Umbilical cord (tissue), 2 donors: ENCODE results near the gene RERE. TPM values are rescaled to one million over a fixed set of nuclear protein-coding genes. Genes with fewer than 3 reads are reported as not detected.
"Not testable (repeated sequence)": the region's sequence is repeated elsewhere in the genome, so short reads cannot be mapped to it uniquely, and the experiment has no call there.

Source experiments
- DNase-seq: peaks from one replicate; pipeline ENCODE4 v3.0.0-alpha.2; 2015; ENCODE audit warnings: low spot score
- total RNA-seq: library from RNA; depleted of rRNA; stranded (reverse); fragments of >200 nt; gene quantifications from one replicate; pipeline ENCODE4 v1.2.3, GENCODE V29; 2014; ENCODE audit warnings: low replicate concordance; ENCODE audit not compliant: insufficient read depth

The RERE gene
- total RNA-seq, 1 donor from 2014 or later = 73.9 TPM

DNA sequence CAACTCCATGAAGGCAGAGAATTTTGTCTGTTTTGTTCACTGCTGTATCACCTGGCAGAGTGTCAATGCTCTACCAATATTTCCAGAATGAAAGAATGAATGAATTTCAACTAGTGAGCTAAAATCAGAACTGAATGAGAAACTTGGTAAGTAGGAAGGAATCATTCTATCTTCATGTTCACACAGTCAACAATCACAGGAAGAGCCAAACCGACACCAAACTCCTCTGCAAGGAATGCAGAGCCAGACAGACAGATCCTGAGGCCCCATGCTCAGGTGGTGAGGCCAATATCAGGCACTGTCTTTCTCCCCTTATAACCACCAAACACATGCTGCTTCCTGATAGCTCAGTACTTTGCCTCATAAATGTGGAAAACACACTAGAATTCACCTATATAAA, 360.4 kb downstream of the RERE start:
- DNase-seq = no peak

DNA sequence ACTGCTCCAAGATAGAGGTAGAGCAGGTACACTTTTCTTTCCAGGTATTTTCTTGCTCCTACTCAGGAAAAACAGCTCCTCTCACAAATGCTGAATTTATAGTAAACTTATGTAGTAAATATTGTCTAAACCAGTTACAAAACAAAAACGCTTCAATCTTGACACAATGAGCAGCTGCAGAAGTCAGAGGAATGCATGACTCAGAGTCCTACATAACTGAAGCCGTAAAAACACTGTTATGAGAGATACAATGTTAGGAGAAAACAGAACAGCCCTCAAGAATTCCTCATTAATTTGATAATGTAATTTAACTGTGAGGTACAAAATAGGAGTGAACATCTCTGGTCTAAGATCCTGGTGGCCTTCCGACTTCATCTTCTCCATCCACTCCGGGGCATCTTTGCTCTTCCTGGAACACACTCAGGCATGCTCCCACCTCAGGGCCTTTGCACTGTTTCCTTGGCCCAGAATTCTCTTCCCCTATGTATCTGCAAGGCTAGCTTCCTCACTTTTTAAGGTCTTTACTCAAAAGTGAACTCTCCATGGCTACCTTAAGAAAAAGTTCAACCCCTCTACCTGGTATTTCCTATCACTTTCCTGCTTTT, 361.0 kb downstream of the RERE start:
- DNase-seq = peak; percentile 90

GRCh38 chr1:8455700-8456307, 361.6 kb downstream of the RERE start:
- DNase-seq = peak; percentile 90

DNA sequence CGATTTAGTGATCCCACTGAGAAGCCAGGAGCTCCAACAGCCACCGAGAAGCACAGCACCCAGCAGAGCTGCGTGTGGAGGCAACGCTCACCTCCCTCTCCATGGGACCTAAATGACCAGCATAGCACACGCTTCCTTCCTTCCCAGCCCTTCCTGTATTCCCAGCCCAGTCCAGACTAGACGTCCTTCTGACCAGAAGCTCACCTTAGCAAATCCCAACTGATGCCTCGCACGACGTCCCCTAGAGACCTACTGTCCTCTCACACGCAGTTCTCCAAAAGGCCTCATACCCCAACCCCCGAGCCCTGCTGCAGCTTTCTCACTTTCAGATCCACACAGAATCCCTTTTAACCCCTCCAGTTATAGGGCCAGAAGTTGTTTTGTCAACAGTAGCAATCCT, 367.1 kb downstream of the RERE start:
- DNase-seq = no peak

- peak; percentile 93 for DNase-seq
These were observed 368.4 kb downstream of the RERE start for GRCh38 chr1:8448911-8449661.

- DNase-seq = peak; percentile 74
These were observed 368.9 kb downstream of the RERE start for GRCh38 chr1:8448505-8448904.

DNA sequence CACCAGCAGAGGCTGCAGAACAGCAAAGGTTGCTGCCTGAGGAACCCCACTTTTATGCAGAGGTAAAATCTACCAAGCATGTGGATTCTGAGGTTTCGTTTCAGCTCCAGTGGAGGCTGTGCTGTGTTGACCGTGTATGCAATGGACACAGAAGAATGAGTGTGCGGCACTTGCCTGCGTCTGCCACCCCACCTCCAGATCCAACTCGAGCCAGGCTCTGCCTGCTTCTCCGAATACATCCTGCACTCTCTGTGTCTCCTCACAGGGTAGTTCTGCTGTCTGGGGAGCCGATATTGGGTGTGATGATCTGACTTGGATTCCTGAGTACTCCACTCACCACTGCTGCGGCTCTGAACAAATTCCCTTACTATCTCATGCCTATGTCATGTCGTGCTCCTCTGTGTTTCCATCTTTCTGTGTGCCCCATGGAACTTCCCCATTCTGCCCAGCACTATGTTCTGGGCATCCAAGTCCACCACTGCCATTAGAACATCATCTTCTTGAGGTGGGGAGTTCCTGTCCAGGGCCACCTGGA, 369.8 kb downstream of the RERE start:
- DNase-seq = peak; percentile 74

DNA sequence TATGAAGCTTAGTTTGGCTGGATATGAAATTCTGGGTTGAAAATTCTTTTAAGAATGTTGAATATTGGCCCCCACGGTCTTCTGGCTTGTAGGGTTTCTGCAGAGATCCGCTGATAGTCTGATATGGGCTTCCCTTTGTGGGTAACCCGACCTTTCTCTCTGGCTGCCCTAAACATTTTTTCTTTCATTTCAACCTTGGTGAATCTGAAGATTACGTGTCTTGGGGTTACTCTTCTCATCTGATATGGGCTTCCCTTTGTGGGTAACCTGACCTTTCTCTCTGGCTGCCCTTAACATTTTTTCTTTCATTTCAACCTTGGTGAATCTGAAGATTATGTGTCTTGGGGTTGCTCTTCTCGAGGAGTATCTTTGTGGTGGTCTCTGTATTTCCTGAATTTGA, 371.3 kb downstream of the RERE start:
- DNase-seq = not testable (repeated sequence)

GRCh38 chr1:8443558-8444194, 373.8 kb downstream of the RERE start:
- DNase-seq = no peak

DNA sequence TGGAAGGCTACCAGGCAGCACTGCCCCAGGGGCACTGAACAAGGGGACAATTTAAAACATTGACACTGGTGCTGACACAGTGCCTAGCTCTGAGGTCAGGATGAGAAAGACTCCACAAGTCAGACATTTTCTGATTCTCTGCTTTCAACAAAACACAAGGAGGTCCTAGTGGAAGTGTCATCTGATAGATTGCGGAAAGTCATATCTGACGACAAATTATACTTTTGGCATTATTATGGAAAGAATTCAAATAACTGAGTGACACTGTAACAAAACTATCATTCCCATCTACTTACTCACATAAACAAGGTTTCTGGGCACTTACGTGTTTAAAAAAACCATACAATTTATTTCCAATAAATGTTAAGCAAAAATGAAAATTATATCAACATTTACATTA, 376.0 kb downstream of the RERE start:
- no peak for DNase-seq

DNA sequence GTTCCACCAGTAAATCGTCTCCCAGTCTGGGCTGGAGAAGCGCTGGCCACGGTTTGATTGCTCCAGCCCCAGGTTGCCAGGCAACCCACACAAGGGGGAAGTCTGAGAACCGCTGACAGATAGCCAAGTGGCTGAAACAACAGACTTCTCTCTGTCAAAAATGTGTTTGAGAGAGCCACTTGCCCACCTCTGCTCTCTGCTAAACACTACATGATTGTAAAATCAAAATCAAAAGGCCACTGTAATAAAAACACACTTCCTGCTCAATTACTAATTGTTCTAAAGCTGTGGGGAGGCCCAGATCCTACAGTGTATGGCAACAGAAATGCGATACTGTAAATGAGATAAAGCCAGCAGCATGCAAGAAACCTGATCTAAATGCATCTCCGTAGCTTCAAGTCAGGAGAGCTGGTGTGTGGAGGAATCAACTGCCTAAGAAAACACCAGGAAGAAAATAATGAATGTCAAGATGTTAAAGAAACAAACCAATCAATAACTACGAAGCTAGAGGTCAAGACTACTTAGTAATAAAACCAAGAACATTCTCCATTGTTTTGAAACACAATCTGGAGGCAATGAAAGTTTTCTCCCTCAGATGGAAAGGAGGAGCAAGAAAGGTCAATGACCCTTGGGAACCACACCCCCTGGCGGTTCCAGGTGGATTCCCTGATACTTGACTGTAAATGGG, 378.3 kb downstream of the RERE start:
- peak; percentile 93 for DNase-seq

- peak; percentile 76 for DNase-seq
These were observed 379.0 kb downstream of the RERE start for GRCh38 chr1:8438489-8438888.

- no peak for DNase-seq
These were observed 380.1 kb downstream of the RERE start for GRCh38 chr1:8437347-8437746.

DNA sequence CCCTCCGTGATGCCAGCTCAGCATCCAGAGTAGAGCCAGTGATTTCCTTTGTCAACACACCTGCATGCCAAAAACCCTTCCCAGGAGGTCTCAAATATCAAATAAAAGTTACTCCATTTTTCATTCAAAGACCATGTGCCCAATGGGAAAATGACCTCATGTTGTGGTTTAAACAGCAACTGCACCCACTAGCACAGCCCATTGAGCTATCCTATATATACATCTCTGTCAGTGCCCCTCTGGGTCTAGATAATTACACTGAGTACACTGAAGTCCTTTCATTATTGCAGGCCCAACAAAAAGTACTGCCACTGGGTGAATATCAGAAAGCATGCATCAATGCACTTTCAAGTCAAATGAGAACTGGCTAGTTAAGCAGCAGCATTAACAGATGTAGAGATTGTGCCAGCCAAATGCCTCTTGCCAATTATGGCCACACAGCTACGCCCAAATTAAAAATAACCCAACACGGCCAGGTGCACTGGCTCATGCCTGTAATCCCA, 381.8 kb downstream of the RERE start:
- DNase-seq = no peak

DNA sequence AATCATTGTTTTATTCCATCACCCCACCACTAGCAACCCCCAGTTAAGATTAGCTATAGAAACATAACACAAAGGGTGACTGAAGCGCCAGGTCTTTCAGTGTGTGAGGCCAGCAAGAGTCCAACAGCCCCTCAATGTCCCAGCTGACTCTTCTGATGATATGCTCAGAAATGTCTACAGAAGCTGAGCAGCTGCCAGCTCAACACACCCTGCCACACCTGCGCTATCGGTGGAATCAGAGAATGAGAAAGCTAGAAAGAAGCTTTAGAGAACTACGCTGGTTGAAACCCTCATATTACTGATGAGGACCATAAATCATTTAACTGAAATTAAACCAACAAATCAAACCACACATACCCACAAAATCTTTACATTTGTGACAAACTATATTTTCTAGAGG, 383.3 kb downstream of the RERE start:
- no peak for DNase-seq

- DNase-seq = no peak
These were observed 385.7 kb downstream of the RERE start for GRCh38 chr1:8431784-8432183.

GRCh38 chr1:8431019-8431418, 386.4 kb downstream of the RERE start:
- DNase-seq = no peak

GRCh38 chr1:8430476-8430875, 387.0 kb downstream of the RERE start:
- DNase-seq = no peak

DNA sequence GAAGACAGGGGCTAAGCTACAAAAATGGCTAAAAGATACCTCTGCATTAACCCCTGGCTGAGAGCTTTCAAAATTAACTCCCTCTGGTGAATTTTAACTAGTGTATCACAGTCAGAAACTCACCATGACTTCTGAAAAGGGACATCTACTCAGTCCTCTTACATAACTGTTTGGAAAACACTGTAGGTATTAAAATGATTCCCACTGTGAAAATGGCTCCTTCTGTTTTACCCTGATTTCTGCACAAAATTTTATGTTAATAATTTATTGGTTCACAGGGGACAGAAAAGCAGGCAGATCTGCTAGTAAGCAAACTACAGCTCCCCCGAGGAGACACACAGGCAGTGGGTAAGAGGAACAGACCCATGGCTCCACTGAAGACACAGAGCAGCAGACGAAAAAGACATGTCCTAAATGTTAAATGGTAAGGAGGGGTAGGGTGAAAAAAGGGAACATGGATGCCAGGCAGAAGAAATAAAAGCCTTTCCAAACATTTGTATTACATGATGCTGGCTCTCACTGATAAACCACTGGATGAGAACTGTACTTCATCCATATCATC, 387.8 kb downstream of the RERE start:
- no peak for DNase-seq

DNA sequence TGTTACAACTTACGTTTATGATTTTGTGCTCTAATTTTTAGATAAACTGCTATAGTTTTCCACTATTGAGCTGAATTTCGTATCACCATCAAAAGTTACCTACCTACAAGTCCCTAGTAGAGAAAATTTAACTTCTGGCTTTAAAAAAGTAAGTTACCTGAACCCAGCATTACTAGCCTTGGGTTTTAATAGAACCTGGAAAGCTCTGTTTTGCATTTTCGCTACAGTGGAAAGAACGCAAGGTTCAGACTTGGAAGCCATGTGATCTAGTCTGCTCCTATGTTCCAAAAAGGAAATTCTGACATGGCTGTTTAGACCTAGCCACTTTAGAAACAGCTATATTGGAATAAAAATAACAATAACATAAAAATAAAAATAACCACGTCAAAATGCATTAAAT, 389.0 kb downstream of the RERE start:
- no peak for DNase-seq

GRCh38 chr1:8427986-8428385, 389.5 kb downstream of the RERE start:
- DNase-seq = no peak
